ENCODE measurements around the gene PTGIS. TPM values are rescaled to one million over a fixed set of nuclear protein-coding genes. Genes with fewer than 3 reads are reported as not detected.
A peak's percentile ranks its signal among the peaks of the same experiment; 100 is the strongest.
"Not testable (repeated sequence)": the region's sequence is repeated elsewhere in the genome, so short reads cannot be mapped to it uniquely, and the experiment has no call there.

The PTGIS gene
- polyA plus RNA-seq, 4 donors = 30.8 to 42.9 (median 33.3) TPM

- no peak for DNase-seq (ENCODE audit: low read depth in 4 of 4, low spot score in 2 of 4)
Measured at GRCh38 chr20:49581482-49581881, 13.5 kb upstream of the PTGIS start.

- DNase-seq (ENCODE audit: low read depth in 4 of 4, low spot score in 2 of 4) = no peak
Measured at GRCh38 chr20:49580813-49581174, 12.9 kb upstream of the PTGIS start.

GRCh38 chr20:49579874-49580812 lies 12.2 kb upstream of the PTGIS start:
- peak in 1 of 4 donors; percentile 55 for DNase-seq (ENCODE audit: low read depth in 4 of 4, low spot score in 2 of 4)

GRCh38 chr20:49579195-49579594 lies 11.3 kb upstream of the PTGIS start:
- no peak for DNase-seq (ENCODE audit: low read depth in 4 of 4, low spot score in 2 of 4)

- no peak for DNase-seq (ENCODE audit: low read depth in 4 of 4, low spot score in 2 of 4)
Measured at GRCh38 chr20:49578436-49578835, 10.5 kb upstream of the PTGIS start.

GRCh38 chr20:49575551-49576060 lies 7.7 kb upstream of the PTGIS start:
- no peak for DNase-seq (ENCODE audit: low read depth in 4 of 4, low spot score in 2 of 4)

- DNase-seq (ENCODE audit: low read depth in 4 of 4, low spot score in 2 of 4) = no peak
Measured at GRCh38 chr20:49573900-49574416, 6.0 kb upstream of the PTGIS start.

GRCh38 chr20:49572857-49573256 lies 4.9 kb upstream of the PTGIS start:
- no peak for DNase-seq (ENCODE audit: low read depth in 4 of 4, low spot score in 2 of 4)

GRCh38 chr20:49571553-49571835 lies 3.6 kb upstream of the PTGIS start:
- no peak for DNase-seq (ENCODE audit: low read depth in 4 of 4, low spot score in 2 of 4)

GRCh38 chr20:49570828-49571552 lies 3.1 kb upstream of the PTGIS start:
- no peak for DNase-seq (ENCODE audit: low read depth in 4 of 4, low spot score in 2 of 4)

GRCh38 chr20:49570161-49570827 lies 2.4 kb upstream of the PTGIS start:
- DNase-seq (ENCODE audit: low read depth in 4 of 4, low spot score in 2 of 4) = no peak

- no peak for DNase-seq (ENCODE audit: low read depth in 4 of 4, low spot score in 2 of 4)
Measured at GRCh38 chr20:49569411-49570115, 1.6 kb upstream of the PTGIS start.

GRCh38 chr20:49568278-49569151 lies 578 bp upstream of the PTGIS start:
- DNase-seq (ENCODE audit: low read depth in 4 of 4, low spot score in 2 of 4) = no peak

GRCh38 chr20:49566401-49567364 lies 1.3 kb downstream of the PTGIS start:
- no peak for DNase-seq (ENCODE audit: low read depth in 4 of 4, low spot score in 2 of 4)

- DNase-seq (ENCODE audit: low read depth in 4 of 4, low spot score in 2 of 4) = not testable (repeated sequence)
Measured at GRCh38 chr20:49564991-49565390, 2.9 kb downstream of the PTGIS start.

- DNase-seq (ENCODE audit: low read depth in 4 of 4, low spot score in 2 of 4) = no peak
Measured at GRCh38 chr20:49563015-49563980, 4.6 kb downstream of the PTGIS start.
